Loucy (cell line): ENCODE measurements around the gene MPZL3.

Experiments
- CTCF ChIP-seq: fragments of 200-600 bp; sonication (generic); conservative IDR thresholded peaks from 2 replicates; pipeline ENCODE4 v1.5.1; 2014; ENCODE audit warnings: mild to moderate bottlenecking, antibody characterized with exemption, low read length
- EZH2phosphoT487 ChIP-seq: fragments of 200-600 bp; IDR thresholded peaks from 2 replicates; pipeline ENCODE4 v1.6.1; 2018; ENCODE audit warnings: antibody characterized with exemption, mild to moderate bottlenecking, moderate library complexity, borderline replicate concordance

- TF ChIP-seq CTCF, result no peak
- TF ChIP-seq EZH2phosphoT487, result no peak
These were observed 36.4 kb downstream of the MPZL3 start for GRCh38 chr11:118215765-118216164.
